Endothelial cell of umbilical vein (primary cell): Measurements from ENCODE around the gene E2F2. TPM values are rescaled to one million over a fixed set of nuclear protein-coding genes. Genes with fewer than 3 reads are reported as not detected.

Experiments
- BruUV-seq: library from RNA; stranded (reverse); fragments of 400-500 nt; replicated peaks from 2 replicates; lab custom pipeline; 2021; lab: Mats Ljungman, UMichigan
- CTCF ChIA-PET: fragments of 300-600, 350-600 bp; sonication (Branson Sonifier 250); formaldehyde crosslinking; loops from one replicate; lab custom pipeline; 2021; ENCODE audit warnings: antibody characterized with exemption, inconsistent platforms; lab: Charles Lee
- POLR2A ChIA-PET: fragments of 300-600, 350-600 bp; sonication (Branson Sonifier 250); formaldehyde crosslinking; loops from one replicate; lab custom pipeline; 2021; ENCODE audit warnings: antibody characterized with exemption, inconsistent platforms; lab: Charles Lee
- DNase-seq: peaks from one replicate; pipeline ENCODE4 v3.0.0-alpha.2; 2011; ENCODE audit warnings: low read depth, low spot score
- FAIRE-seq: peaks from 2 replicates; lab custom pipeline; 2011; peaks lifted over from hg19 to GRCh38; lab: Jason Lieb, UNC
- H2AFZ ChIP-seq: 2 replicates; pipeline ENCODE4 v1.6.0; 2012; ENCODE audit warnings: low read depth, low read length, control low read depth, inconsistent platforms
- H3K27ac ChIP-seq: 2 replicates; pipeline ENCODE4 v1.5.1; 2011; ENCODE audit warnings: low read depth, mild to moderate bottlenecking, control low read depth, low read length, moderate library complexity; ENCODE audit not compliant: insufficient read depth
- H3K27me3 ChIP-seq, 2 experiments: 2 replicates each; pipeline versions ENCODE4 v1.6.0 to v1.6.1; 2011; ENCODE audit warnings: low read length in 2 of 2, mixed read lengths in 1 of 2; ENCODE audit not compliant: control insufficient read depth in 2 of 2, insufficient read depth in 2 of 2
- H3K36me3 ChIP-seq, 2 experiments: 2 replicates in 1 of 2; 3 replicates in 1 of 2; pipeline ENCODE4 v1.5.1; 2011; ENCODE audit warnings: low read length in 2 of 2, mild to moderate bottlenecking in 1 of 2, moderate library complexity in 1 of 2; ENCODE audit not compliant: control insufficient read depth in 2 of 2, insufficient read depth in 2 of 2; ENCODE audit errors: extremely low read depth in 1 of 2
- H3K4me1 ChIP-seq: 3 replicates; pipeline ENCODE4 v1.5.1; 2011; ENCODE audit warnings: mild to moderate bottlenecking, low read length; ENCODE audit not compliant: control insufficient read depth, insufficient read depth; ENCODE audit errors: extremely low read depth
- H3K4me2 ChIP-seq: 2 replicates; pipeline ENCODE4 v1.6.1; 2011; ENCODE audit warnings: low read length, control low read depth, mixed read lengths; ENCODE audit not compliant: insufficient read depth
- H3K4me3 ChIP-seq, 3 experiments: fragments of 200-600 bp in 1 of 3; sonication (generic), shearing (Covaris generic) in 1 of 3; replicated peaks in 1 of 3; 2 replicates each; pipeline ENCODE4 v1.5.1; 2011 to 2016; ENCODE audit warnings: control low read depth in 3 of 3, low read length in 3 of 3, mild to moderate bottlenecking in 2 of 3, inconsistent platforms in 1 of 3, low read depth in 1 of 3, moderate library complexity in 1 of 3; ENCODE audit not compliant: insufficient read depth in 1 of 3
- H3K79me2 ChIP-seq: 2 replicates; pipeline ENCODE4 v1.6.0; 2012; ENCODE audit warnings: low read length, inconsistent platforms; ENCODE audit not compliant: control insufficient read depth, insufficient read depth
- H3K9ac ChIP-seq: replicated peaks from 2 replicates; pipeline ENCODE3; 2011; ENCODE audit warnings: low read length, control low read depth; ENCODE audit not compliant: insufficient read depth; ENCODE audit errors: extremely low read depth
- H3K9me1 ChIP-seq: replicated peaks from 3 replicates; pipeline ENCODE4 v1.6.0; 2011; ENCODE audit warnings: mild to moderate bottlenecking, low read length; ENCODE audit not compliant: control insufficient read depth, insufficient read depth; ENCODE audit errors: extremely low read depth
- H3K9me3 ChIP-seq: replicated peaks from 2 replicates; pipeline ENCODE4 v1.5.1; 2012; ENCODE audit warnings: low read length, inconsistent platforms; ENCODE audit not compliant: control insufficient read depth, insufficient read depth
- H4K20me1 ChIP-seq: replicated peaks from 2 replicates; pipeline ENCODE3; 2011; ENCODE audit warnings: mild to moderate bottlenecking, low read length; ENCODE audit not compliant: control insufficient read depth, insufficient read depth; ENCODE audit errors: extremely low read depth
- EZH2 ChIP-seq: IDR thresholded peaks from 2 replicates; pipeline ENCODE4 v1.6.1; 2012; ENCODE audit warnings: borderline replicate concordance, low read depth, mild to moderate bottlenecking, moderate library complexity, low read length, inconsistent platforms; ENCODE audit not compliant: severe bottlenecking
- FOS ChIP-seq: IDR thresholded peaks from 2 replicates; pipeline ENCODE4 v1.6.1; 2011; ENCODE audit warnings: mild to moderate bottlenecking, low read length, moderate library complexity, borderline replicate concordance; ENCODE audit not compliant: insufficient read depth
- GATA2 ChIP-seq: IDR thresholded peaks from 2 replicates; pipeline ENCODE4 v1.7.0; 2011; ENCODE audit warnings: low read depth, mild to moderate bottlenecking, moderate library complexity, mixed read lengths, low read length; ENCODE audit not compliant: insufficient read length, insufficient read depth
- JUN ChIP-seq: IDR thresholded peaks from 2 replicates; pipeline ENCODE4 v1.6.1; 2011; ENCODE audit warnings: borderline replicate concordance, low read depth; ENCODE audit not compliant: insufficient read length, insufficient read depth
- MYC ChIP-seq: IDR thresholded peaks from one replicate; pipeline ENCODE4 v1.6.1; 2011; ENCODE audit warnings: mild to moderate bottlenecking, low read depth, low read length
- POLR2A ChIP-seq: IDR thresholded peaks from 2 replicates; pipeline ENCODE4 v1.6.1; 2012; ENCODE audit warnings: low read depth, mild to moderate bottlenecking, control low read depth, low read length
- POLR2AphosphoS5 ChIP-seq: IDR thresholded peaks from 2 replicates; pipeline ENCODE4 v1.6.1; 2012; ENCODE audit warnings: low read depth, mild to moderate bottlenecking, control low read depth, low read length, moderate library complexity; ENCODE audit not compliant: insufficient read depth
- dilution Hi-C: fragments of 300-500 bp; cut with MboI; formaldehyde crosslinking; loops from one replicate; pipeline ENCODE4 v1.15.0; 2019; ENCODE audit warnings: low sequenced_read_pairs; ENCODE audit not compliant: extremely low pct_ligation_motif_present
- intact Hi-C: fragments of 100-400 bp; cut with micrococcal nuclease; formaldehyde crosslinking; loops from one replicate; pipeline ENCODE4 v1.10.0; 2022
- polyA plus RNA-seq, 4 experiments: library from polyadenylated mRNA; depleted of rRNA in 3 of 4; stranded (reverse) in 3 of 4; unstranded in 1 of 4; fragments of >200 nt; gene quantifications; 2 replicates each; pipeline versions ENCODE4 v1.2.1 to v1.2.3, GENCODE V29; 2011 to 2012; ENCODE audit warnings: missing spikeins in 1 of 4
- total RNA-seq: library from RNA; stranded (reverse); gene quantifications from 2 replicates; pipeline ENCODE4 v1.2.3, GENCODE V29; 2021
- TF ChIP-seq, protein P1 (sequence below), 2 donors: IDR thresholded peaks; 1 replicate in 1 of 2; 2 replicates in 1 of 2; pipeline ENCODE4 v1.5.1; 2011; ENCODE audit warnings: low read length in 2 of 2, mild to moderate bottlenecking in 2 of 2, moderate library complexity in 2 of 2, control low read depth in 1 of 2, inconsistent platforms in 1 of 2, low read depth in 1 of 2; ENCODE audit not compliant: insufficient read depth in 1 of 2; ENCODE audit errors: extremely low read depth in 1 of 2
- TF ChIP-seq, protein P2 (sequence below): IDR thresholded peaks from 2 replicates; pipeline ENCODE4 v1.6.1; 2011; ENCODE audit not compliant: insufficient read depth, insufficient read length

E2F2 gene
- total and polyA plus RNA-seq, 2 donors (not counting 3 experiments of a cell fraction or from before 2014, with no cell fraction given), result 1.1 to 5.6 TPM

DNA sequence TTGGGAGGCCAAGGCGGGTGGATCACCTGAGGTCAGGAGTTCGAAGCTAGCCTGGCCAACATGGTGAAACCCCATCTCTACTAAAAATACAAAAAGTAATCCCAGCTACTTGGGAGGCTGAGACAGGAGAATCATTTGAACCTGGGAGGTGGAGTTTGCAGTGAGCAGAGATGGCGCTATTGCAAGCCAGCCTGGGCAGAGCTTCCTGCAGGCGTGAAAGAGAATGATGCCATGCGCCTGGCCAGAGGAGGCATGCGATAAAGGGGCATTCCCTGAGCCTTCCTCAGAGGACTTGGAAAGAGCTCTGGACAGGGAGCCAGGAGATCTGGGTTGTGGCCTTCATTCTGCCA is 3.2 kb downstream of the E2F2 start:
- H3K4me1 ChIP-seq, result peaks cover 35% of the 10 kb centered on the region
- intact Hi-C loops (loop anchor here (1.0 kb wide), 1 partner anchor 9 kb away; no protein-coding TSS in a partner anchor), dilution Hi-C loops (no loop called here)
- FAIRE-seq (no peak), DNase-seq (no peak)
- TF ChIP-seq GATA2, result no peak
- TF ChIP-seq, protein P1, sequence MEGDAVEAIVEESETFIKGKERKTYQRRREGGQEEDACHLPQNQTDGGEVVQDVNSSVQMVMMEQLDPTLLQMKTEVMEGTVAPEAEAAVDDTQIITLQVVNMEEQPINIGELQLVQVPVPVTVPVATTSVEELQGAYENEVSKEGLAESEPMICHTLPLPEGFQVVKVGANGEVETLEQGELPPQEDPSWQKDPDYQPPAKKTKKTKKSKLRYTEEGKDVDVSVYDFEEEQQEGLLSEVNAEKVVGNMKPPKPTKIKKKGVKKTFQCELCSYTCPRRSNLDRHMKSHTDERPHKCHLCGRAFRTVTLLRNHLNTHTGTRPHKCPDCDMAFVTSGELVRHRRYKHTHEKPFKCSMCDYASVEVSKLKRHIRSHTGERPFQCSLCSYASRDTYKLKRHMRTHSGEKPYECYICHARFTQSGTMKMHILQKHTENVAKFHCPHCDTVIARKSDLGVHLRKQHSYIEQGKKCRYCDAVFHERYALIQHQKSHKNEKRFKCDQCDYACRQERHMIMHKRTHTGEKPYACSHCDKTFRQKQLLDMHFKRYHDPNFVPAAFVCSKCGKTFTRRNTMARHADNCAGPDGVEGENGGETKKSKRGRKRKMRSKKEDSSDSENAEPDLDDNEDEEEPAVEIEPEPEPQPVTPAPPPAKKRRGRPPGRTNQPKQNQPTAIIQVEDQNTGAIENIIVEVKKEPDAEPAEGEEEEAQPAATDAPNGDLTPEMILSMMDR (IDR thresholded peaks at IDR 0.05; ENCODE audit: extremely low read depth in 1 of 2, insufficient read depth in 1 of 2, low read depth in 1 of 2, low read length in 2 of 2), result peak in 1 of 2 donors; percentile 5
- TF ChIP-seq FOS, result no peak
- no peaks in the 10 kb centered on the region for H3K9me3 ChIP-seq
- H3K27me3 ChIP-seq, result no peaks in the 10 kb centered on the region
- ChIA-PET CTCF (interaction anchor here (0.8 to 16.6 kb wide), 7 partner anchors 12 to 110 kb away, joined by 3 to 192 read pairs (median 6); no protein-coding TSS in a partner anchor), POLR2A (interaction anchor here (0.6 kb wide), 1 partner anchor 549 kb away, joined by 3 read pairs; no protein-coding TSS in a partner anchor)
- H3K4me3 ChIP-seq, result no peak overlapping the region
- no peak overlapping the region for H3K9ac ChIP-seq
- H3K79me2 ChIP-seq, result peaks cover 12% of the 10 kb centered on the region
- peak overlapping the region; percentile 53 for H3K4me2 ChIP-seq
- H2AFZ ChIP-seq, result peak overlapping the region; percentile 71
- no peaks in the 10 kb centered on the region for H3K36me3 ChIP-seq
- no peaks in the 10 kb centered on the region for H4K20me1 ChIP-seq
- no peaks in the 10 kb centered on the region for H3K9me1 ChIP-seq
- no peak overlapping the region for H3K27ac ChIP-seq
- BruUV-seq, result no TSS peak

DNA sequence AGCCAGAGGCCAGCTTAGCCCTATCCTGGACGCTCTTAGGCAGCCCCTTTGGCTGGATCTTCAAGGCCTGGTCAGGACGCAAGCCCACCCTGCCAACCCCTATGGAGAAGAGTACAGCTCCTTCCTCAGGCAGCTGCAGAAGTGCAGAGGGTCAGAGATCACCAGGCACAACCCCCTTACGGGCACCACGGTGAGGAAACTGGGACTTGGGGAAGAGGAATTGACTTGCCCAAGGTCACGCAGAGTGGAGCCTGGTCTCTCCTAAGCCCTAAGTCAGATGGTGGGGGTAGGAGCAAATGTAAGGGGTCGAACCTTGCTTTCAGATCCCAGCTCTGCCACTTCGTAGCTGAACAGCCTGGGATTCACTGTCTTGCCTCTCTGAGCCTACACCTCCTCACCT is 3.7 kb downstream of the E2F2 start:
- POLR2A ChIA-PET, result no interaction called here

More for the DNA sequence above, 3.7 kb downstream of the E2F2 start:
- dilution Hi-C loops (no loop called here), intact Hi-C loops (no loop called here)
- FAIRE-seq (no peak), DNase-seq (no peak)
- Histone ChIP-seq H3K4me1 (peaks cover 35% of the 10 kb centered on the region), H4K20me1 (no peaks in the 10 kb centered on the region), H2AFZ (no peak overlapping the region), H3K9me3 (no peaks in the 10 kb centered on the region), H3K9ac (no peak overlapping the region), H3K79me2 (peaks cover 12% of the 10 kb centered on the region), H3K27me3 (no peaks in the 10 kb centered on the region), H3K9me1 (no peaks in the 10 kb centered on the region), H3K4me2 (no peak overlapping the region), H3K27ac (no peak overlapping the region), H3K4me3 (no peak overlapping the region), H3K36me3 (no peaks in the 10 kb centered on the region)
- CTCF ChIA-PET, result interaction anchor here (1.6 to 16.6 kb wide), 3 partner anchors 12 to 110 kb away, joined by 9 to 192 read pairs (median 19); no protein-coding TSS in a partner anchor
- TF ChIP-seq FOS, result no peak
- TF ChIP-seq POLR2AphosphoS5, result no peak
- TF ChIP-seq EZH2, result no peak
- no peak for TF ChIP-seq POLR2A
- TF ChIP-seq, protein P1 (IDR thresholded peaks at IDR 0.05; ENCODE audit: extremely low read depth in 1 of 2, insufficient read depth in 1 of 2, low read depth in 1 of 2, low read length in 2 of 2), result no peak
- TF ChIP-seq GATA2, result no peak
- TF ChIP-seq, protein P2, sequence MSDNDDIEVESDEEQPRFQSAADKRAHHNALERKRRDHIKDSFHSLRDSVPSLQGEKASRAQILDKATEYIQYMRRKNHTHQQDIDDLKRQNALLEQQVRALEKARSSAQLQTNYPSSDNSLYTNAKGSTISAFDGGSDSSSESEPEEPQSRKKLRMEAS, result no peak
- no peak for TF ChIP-seq JUN
- no peak for TF ChIP-seq MYC
- BruUV-seq, result no TSS peak
